Measurements from ENCODE around the gene RPTOR.

Gene RPTOR

DNA sequence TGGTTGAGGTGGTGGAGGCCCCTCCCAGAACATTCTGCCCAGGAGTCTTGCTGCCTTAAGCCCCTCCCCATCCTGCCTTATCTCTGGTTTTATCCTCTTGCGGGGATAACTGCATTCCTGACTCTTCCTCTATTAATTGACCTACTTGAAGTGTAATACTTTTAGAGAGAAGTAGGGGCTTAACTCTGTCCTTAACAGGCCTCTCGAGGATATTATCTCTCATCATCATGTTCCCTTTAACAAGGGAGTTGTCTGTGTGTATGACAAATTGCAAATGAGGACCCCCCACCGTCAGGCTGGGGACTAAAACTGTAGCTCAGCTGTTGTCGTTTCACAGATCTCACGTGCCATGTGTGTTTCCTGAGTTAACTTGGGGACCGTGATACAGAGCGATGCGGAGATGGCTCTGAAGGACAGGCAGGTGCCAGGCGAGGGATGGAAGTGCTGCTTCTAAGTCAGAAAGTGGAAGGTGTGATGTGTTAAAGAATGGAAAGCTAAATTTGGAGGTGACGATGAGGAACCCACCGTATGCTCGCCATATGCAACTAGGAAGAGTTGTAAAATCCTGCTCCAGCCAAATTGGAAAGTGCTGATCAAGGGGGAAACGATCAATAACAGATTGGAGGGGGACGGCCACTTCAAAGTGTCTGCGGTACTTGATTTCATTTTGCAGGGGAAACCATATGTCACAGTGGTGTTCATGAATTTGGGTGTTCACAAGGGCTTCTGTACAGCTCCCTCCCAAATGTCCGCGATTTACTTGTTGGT is 106.3 kb downstream of the RPTOR start:
- no peak overlapping the region for H3K9ac ChIP-seq (ENCODE audit: low read depth in 1 of 2, low read length in 2 of 2)
- H3K9me3 ChIP-seq (ENCODE audit: control insufficient read depth in 1 of 2, low read length in 2 of 2), result no peaks in the 10 kb centered on the region
- H3K27ac ChIP-seq (ENCODE audit: low read depth, low read length), result no peak overlapping the region
- H3K4me3 ChIP-seq (ENCODE audit: low read depth in 1 of 2, low read length in 2 of 2), result no peak overlapping the region
- no peaks in the 10 kb centered on the region for H3K27me3 ChIP-seq (ENCODE audit: control insufficient read depth in 1 of 2, insufficient read depth in 2 of 2, low read length in 2 of 2)
- no peaks in the 10 kb centered on the region for H3K36me3 ChIP-seq (ENCODE audit: control insufficient read depth in 1 of 2, insufficient read depth in 2 of 2, low read length in 2 of 2)
- peaks cover 13 to 16% of the 10 kb centered on the region in 2 donors for H3K4me1 ChIP-seq (ENCODE audit: control insufficient read depth in 1 of 2, insufficient read depth in 2 of 2, low read length in 2 of 2)

DNA sequence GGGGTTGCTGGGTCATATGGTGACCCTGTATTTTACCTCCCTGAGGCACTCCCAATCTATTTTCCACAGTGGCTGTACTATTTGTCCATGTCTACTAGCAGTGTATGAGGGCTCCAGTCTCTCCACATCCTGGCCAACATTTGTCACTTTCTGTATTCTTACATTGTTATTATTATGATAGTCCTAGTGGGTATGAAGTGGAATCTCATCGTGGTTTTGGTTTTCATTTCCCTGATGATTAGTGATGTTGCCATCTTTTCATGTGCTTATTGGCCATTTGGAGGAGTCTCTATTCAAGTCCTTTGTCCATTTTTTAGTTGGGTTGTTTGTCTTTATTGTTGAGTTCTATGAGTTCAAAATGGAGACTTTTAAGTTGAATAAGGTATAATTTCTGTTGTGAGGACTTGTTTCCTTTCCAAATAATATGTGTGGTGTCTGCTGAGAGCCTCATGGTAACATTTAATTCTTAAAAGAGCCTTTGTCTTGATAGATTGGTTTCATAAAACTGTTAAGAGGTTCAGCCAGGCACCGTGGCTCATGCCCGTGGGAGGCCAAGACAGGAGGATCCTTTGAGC is 108.2 kb downstream of the RPTOR start:
- Histone ChIP-seq H3K4me1 (ENCODE audit: control insufficient read depth in 1 of 2, insufficient read depth in 2 of 2, low read length in 2 of 2) (peaks cover 13 to 16% of the 10 kb centered on the region in 2 donors), H3K27me3 (ENCODE audit: control insufficient read depth in 1 of 2, insufficient read depth in 2 of 2, low read length in 2 of 2) (no peaks in the 10 kb centered on the region), H3K4me3 (ENCODE audit: low read depth in 1 of 2, low read length in 2 of 2) (no peak overlapping the region), H3K27ac (ENCODE audit: low read depth, low read length) (no peak overlapping the region), H3K9ac (ENCODE audit: low read depth in 1 of 2, low read length in 2 of 2) (no peak overlapping the region), H3K9me3 (ENCODE audit: control insufficient read depth in 1 of 2, low read length in 2 of 2) (peaks cover 3 to 6% of the 10 kb centered on the region in 2 donors), H3K36me3 (ENCODE audit: control insufficient read depth in 1 of 2, insufficient read depth in 2 of 2, low read length in 2 of 2) (no peaks in the 10 kb centered on the region)

DNA sequence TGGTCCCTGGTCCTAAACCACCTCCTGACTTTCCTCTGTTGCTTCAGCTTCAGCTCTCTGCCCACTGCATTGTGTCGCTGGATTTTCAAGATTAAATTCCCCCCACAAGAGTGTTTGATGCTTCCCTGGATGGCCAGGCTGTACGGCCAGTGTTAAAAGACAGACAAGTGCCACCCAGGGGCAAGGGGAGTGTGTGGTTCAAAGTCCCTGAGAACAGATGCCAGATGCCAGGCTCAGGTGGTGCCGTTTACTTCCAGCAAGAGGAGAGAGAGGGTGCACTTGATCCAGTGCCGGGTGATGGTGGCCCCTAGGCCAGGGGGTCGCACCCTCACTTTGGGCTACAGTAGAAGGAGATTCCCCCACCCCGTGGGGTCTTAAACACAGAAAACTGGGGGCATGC is 109.2 kb downstream of the RPTOR start:
- H3K27ac ChIP-seq (ENCODE audit: low read depth, low read length), result no peak overlapping the region
- no peak overlapping the region for H3K9ac ChIP-seq (ENCODE audit: low read depth in 1 of 2, low read length in 2 of 2)
- peaks cover 13 to 16% of the 10 kb centered on the region in 2 donors for H3K4me1 ChIP-seq (ENCODE audit: control insufficient read depth in 1 of 2, insufficient read depth in 2 of 2, low read length in 2 of 2)
- peaks cover 3 to 6% of the 10 kb centered on the region in 2 donors for H3K9me3 ChIP-seq (ENCODE audit: control insufficient read depth in 1 of 2, low read length in 2 of 2)
- no peak overlapping the region for H3K4me3 ChIP-seq (ENCODE audit: low read depth in 1 of 2, low read length in 2 of 2)
- no peaks in the 10 kb centered on the region for H3K27me3 ChIP-seq (ENCODE audit: control insufficient read depth in 1 of 2, insufficient read depth in 2 of 2, low read length in 2 of 2)
- no peaks in the 10 kb centered on the region for H3K36me3 ChIP-seq (ENCODE audit: control insufficient read depth in 1 of 2, insufficient read depth in 2 of 2, low read length in 2 of 2)

DNA sequence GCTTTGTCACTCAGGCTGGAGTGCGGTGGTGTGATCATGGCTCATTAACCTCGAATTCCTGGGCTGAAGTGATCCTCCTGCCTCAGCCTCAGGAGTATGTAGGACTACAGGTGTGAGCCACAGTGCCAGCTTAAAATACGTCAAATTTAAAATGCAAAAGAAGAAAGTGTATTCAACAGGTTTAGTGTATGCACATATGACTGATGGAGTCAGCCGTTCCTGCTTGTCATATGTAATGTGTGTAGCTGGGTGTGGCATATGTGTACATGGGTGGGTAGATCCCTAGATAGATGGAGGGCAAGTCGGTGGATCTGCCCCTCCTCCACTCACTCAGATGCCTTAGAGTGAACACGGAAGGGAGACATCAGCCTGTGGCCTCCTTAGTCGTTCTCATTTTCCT is 111.0 kb downstream of the RPTOR start:
- Histone ChIP-seq H3K4me1 (ENCODE audit: control insufficient read depth in 1 of 2, insufficient read depth in 2 of 2, low read length in 2 of 2) (peaks cover 4 to 9% of the 10 kb centered on the region in 2 donors), H3K36me3 (ENCODE audit: control insufficient read depth in 1 of 2, insufficient read depth in 2 of 2, low read length in 2 of 2) (no peaks in the 10 kb centered on the region), H3K9ac (ENCODE audit: low read depth in 1 of 2, low read length in 2 of 2) (no peak overlapping the region), H3K4me3 (ENCODE audit: low read depth in 1 of 2, low read length in 2 of 2) (no peak overlapping the region), H3K27ac (ENCODE audit: low read depth, low read length) (no peak overlapping the region), H3K27me3 (ENCODE audit: control insufficient read depth in 1 of 2, insufficient read depth in 2 of 2, low read length in 2 of 2) (no peaks in the 10 kb centered on the region), H3K9me3 (ENCODE audit: control insufficient read depth in 1 of 2, low read length in 2 of 2) (peaks cover 3 to 6% of the 10 kb centered on the region in 2 donors)

DNA sequence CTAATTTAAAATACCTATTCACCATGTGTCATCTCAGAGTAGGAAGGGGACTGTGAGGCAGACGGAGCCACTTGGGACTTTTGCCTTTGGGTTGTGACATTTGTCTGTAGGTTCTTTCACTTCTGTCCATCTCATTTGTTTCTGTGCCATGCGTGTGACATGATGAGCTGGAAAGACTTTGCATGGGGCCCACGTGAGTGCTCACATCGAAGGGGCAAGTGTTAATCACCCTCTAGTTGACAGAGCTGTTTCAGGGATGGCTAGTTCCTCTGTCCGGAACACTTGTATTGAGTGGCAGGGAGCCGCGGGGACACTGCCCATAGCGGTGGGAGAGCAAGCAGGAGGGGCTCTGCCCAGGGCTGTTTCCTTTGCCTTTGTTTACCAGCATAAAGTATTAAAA is 112.0 kb downstream of the RPTOR start:
- peaks cover 3 to 6% of the 10 kb centered on the region in 2 donors for H3K9me3 ChIP-seq (ENCODE audit: control insufficient read depth in 1 of 2, low read length in 2 of 2)
- H3K27me3 ChIP-seq (ENCODE audit: control insufficient read depth in 1 of 2, insufficient read depth in 2 of 2, low read length in 2 of 2), result no peaks in the 10 kb centered on the region
- no peaks in the 10 kb centered on the region for H3K36me3 ChIP-seq (ENCODE audit: control insufficient read depth in 1 of 2, insufficient read depth in 2 of 2, low read length in 2 of 2)
- no peak overlapping the region for H3K27ac ChIP-seq (ENCODE audit: low read depth, low read length)
- peaks cover 4 to 9% of the 10 kb centered on the region in 2 donors for H3K4me1 ChIP-seq (ENCODE audit: control insufficient read depth in 1 of 2, insufficient read depth in 2 of 2, low read length in 2 of 2)
- no peak overlapping the region for H3K4me3 ChIP-seq (ENCODE audit: low read depth in 1 of 2, low read length in 2 of 2)
- H3K9ac ChIP-seq (ENCODE audit: low read depth in 1 of 2, low read length in 2 of 2), result no peak overlapping the region

DNA sequence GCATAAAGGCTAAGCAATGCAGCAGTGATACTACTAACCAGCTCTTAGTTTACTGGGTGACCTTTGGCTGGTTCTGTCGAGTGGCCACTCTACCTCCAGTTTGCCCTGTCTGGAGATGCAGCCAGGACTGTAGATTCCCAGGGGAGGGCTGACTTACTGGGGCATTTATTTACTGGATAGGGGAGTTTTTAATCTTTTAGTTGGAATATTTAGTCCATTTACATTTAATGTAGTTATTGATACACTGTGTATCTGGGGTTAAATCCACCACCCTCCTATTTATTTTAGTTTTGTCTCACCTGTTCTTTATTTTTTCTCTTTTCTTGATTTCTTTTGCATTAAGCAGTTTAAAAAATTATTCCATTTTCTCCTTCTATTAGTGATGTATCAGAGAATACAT is 112.9 kb downstream of the RPTOR start:
- no peak overlapping the region for H3K9ac ChIP-seq (ENCODE audit: low read depth in 1 of 2, low read length in 2 of 2)
- H3K27ac ChIP-seq (ENCODE audit: low read depth, low read length), result no peak overlapping the region
- H3K4me3 ChIP-seq (ENCODE audit: low read depth in 1 of 2, low read length in 2 of 2), result no peak overlapping the region
- H3K4me1 ChIP-seq (ENCODE audit: control insufficient read depth in 1 of 2, insufficient read depth in 2 of 2, low read length in 2 of 2), result peaks cover 4 to 9% of the 10 kb centered on the region in 2 donors
- H3K36me3 ChIP-seq (ENCODE audit: control insufficient read depth in 1 of 2, insufficient read depth in 2 of 2, low read length in 2 of 2), result no peaks in the 10 kb centered on the region
- H3K9me3 ChIP-seq (ENCODE audit: control insufficient read depth in 1 of 2, low read length in 2 of 2), result peaks cover 3 to 6% of the 10 kb centered on the region in 2 donors
- H3K27me3 ChIP-seq (ENCODE audit: control insufficient read depth in 1 of 2, insufficient read depth in 2 of 2, low read length in 2 of 2), result no peaks in the 10 kb centered on the region

DNA sequence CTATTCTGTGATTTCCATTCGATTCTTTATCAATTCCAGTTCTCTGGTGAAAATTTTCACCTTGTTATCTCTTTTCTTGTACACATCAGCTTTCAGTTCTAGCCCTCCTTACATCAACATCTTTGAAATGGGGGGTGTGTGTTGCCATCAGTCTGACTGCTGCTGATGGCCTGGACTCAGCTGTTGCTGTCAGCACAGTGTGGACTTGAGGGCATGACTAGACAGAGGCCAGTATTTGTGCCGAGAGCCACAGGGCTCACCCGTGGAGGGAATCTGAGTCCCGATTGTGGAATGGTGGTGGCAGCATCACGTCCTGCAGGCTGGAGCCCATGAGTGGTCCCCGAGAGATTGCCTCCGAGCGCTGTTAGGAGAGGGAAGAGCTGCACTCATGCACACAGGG is 114.2 kb downstream of the RPTOR start:
- Histone ChIP-seq H3K9ac (ENCODE audit: low read depth in 1 of 2, low read length in 2 of 2) (no peak overlapping the region), H3K9me3 (ENCODE audit: control insufficient read depth in 1 of 2, low read length in 2 of 2) (peaks cover 3 to 6% of the 10 kb centered on the region in 2 donors), H3K36me3 (ENCODE audit: control insufficient read depth in 1 of 2, insufficient read depth in 2 of 2, low read length in 2 of 2) (no peaks in the 10 kb centered on the region), H3K4me1 (ENCODE audit: control insufficient read depth in 1 of 2, insufficient read depth in 2 of 2, low read length in 2 of 2) (peaks cover 1 to 8% of the 10 kb centered on the region in 2 donors), H3K4me3 (ENCODE audit: low read depth in 1 of 2, low read length in 2 of 2) (no peak overlapping the region), H3K27me3 (ENCODE audit: control insufficient read depth in 1 of 2, insufficient read depth in 2 of 2, low read length in 2 of 2) (no peaks in the 10 kb centered on the region), H3K27ac (ENCODE audit: low read depth, low read length) (no peak overlapping the region)

DNA sequence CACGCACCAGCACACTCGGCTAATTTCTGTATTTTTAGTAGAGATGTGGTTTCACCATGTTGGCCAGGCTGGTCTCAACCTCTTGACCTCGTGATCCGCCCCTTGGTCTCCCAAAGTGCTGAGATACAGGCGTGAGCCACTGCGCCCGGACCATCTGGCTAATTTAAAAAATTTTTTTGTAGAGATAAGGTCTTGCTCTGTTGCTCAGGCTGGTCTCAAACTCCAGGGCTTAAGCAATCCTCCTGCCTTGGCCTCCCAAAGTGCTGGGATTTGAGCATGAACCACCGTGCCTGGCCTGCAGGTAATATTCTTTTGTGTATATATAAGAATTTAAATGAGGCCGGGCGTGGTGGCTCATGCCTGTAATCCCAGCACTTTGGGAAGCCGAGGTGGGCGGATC is 115.0 kb downstream of the RPTOR start:
- Histone ChIP-seq H3K4me3 (ENCODE audit: low read depth in 1 of 2, low read length in 2 of 2) (no peak overlapping the region), H3K4me1 (ENCODE audit: control insufficient read depth in 1 of 2, insufficient read depth in 2 of 2, low read length in 2 of 2) (peaks cover 8 to 12% of the 10 kb centered on the region in 2 donors), H3K9me3 (ENCODE audit: control insufficient read depth in 1 of 2, low read length in 2 of 2) (peaks cover 3 to 6% of the 10 kb centered on the region in 2 donors), H3K27me3 (ENCODE audit: control insufficient read depth in 1 of 2, insufficient read depth in 2 of 2, low read length in 2 of 2) (no peaks in the 10 kb centered on the region), H3K27ac (ENCODE audit: low read depth, low read length) (no peak overlapping the region), H3K36me3 (ENCODE audit: control insufficient read depth in 1 of 2, insufficient read depth in 2 of 2, low read length in 2 of 2) (no peaks in the 10 kb centered on the region), H3K9ac (ENCODE audit: low read depth in 1 of 2, low read length in 2 of 2) (no peak overlapping the region)

DNA sequence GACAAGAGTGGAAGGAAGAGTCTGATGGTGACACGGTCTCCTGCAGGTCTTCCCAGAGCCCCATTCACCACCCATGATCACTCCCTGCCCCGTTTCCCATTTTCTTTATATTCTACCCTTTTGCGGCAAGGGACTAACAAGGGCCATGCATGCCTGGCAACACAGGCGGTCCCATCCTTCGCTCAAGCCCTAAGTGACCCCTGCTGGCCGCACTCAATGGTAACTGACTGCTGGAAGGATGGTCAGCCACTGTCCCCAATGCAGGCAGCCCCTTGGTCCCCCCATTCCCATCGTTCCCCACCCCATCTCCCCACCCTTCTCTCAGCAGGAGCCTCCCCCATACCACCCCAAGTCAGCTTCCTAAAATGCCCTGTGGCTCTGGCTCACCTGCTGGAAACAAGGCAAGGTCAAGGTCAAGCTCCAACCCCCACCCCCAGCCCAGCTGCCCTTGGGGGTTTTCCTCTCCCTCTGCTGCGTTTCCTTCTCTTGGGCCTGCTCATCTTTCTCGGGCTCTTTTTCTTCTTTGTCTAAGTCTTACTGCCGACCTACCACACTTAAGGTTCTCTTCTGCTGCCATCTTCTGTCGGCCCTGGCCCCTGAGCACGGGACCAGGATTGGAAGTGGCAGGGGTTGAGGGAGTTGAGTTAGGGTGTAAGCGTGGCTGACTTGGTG is 116.0 kb downstream of the RPTOR start:
- no peaks in the 10 kb centered on the region for H3K36me3 ChIP-seq (ENCODE audit: control insufficient read depth in 1 of 2, insufficient read depth in 2 of 2, low read length in 2 of 2)
- no peaks in the 10 kb centered on the region for H3K27me3 ChIP-seq (ENCODE audit: control insufficient read depth in 1 of 2, insufficient read depth in 2 of 2, low read length in 2 of 2)
- no peak overlapping the region for H3K27ac ChIP-seq (ENCODE audit: low read depth, low read length)
- H3K9ac ChIP-seq (ENCODE audit: low read depth in 1 of 2, low read length in 2 of 2), result no peak overlapping the region
- peaks cover 3 to 6% of the 10 kb centered on the region in 2 donors for H3K9me3 ChIP-seq (ENCODE audit: control insufficient read depth in 1 of 2, low read length in 2 of 2)
- H3K4me3 ChIP-seq (ENCODE audit: low read depth in 1 of 2, low read length in 2 of 2), result no peak overlapping the region
- H3K4me1 ChIP-seq (ENCODE audit: control insufficient read depth in 1 of 2, insufficient read depth in 2 of 2, low read length in 2 of 2), result peaks cover 8 to 12% of the 10 kb centered on the region in 2 donors

DNA sequence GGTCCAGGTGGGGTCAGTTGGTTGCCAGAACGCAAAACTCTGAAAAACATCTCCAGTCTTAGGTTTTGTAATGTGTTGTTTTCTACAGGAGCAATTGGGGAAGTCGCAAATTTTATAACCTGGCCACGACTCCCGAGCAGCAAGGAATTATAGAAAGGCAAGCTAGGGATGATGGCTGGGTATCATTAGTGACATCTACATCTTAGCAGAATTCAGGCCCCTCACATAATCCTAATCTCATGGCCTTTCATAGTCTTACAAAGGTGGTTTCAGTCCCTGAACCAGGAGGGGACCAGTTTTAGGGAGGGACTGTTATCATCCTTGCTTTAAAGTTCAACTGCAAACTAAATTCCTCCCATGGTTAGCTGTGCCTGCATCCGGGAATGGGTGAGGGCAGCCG is 117.9 kb downstream of the RPTOR start:
- H3K27ac ChIP-seq (ENCODE audit: low read depth, low read length), result no peak overlapping the region
- H3K27me3 ChIP-seq (ENCODE audit: control insufficient read depth in 1 of 2, insufficient read depth in 2 of 2, low read length in 2 of 2), result no peaks in the 10 kb centered on the region
- peaks cover 0 to 4% of the 10 kb centered on the region in 2 donors for H3K9me3 ChIP-seq (ENCODE audit: control insufficient read depth in 1 of 2, low read length in 2 of 2)
- no peak overlapping the region for H3K4me3 ChIP-seq (ENCODE audit: low read depth in 1 of 2, low read length in 2 of 2)
- H3K36me3 ChIP-seq (ENCODE audit: control insufficient read depth in 1 of 2, insufficient read depth in 2 of 2, low read length in 2 of 2), result no peaks in the 10 kb centered on the region
- H3K4me1 ChIP-seq (ENCODE audit: control insufficient read depth in 1 of 2, insufficient read depth in 2 of 2, low read length in 2 of 2), result peaks cover 8 to 12% of the 10 kb centered on the region in 2 donors
- no peak overlapping the region for H3K9ac ChIP-seq (ENCODE audit: low read depth in 1 of 2, low read length in 2 of 2)
